Endothelial cell of umbilical vein (primary cell): ENCODE data around the gene SSX3.
"Not testable (repeated sequence)": the region's sequence is repeated elsewhere in the genome, so short reads cannot be mapped to it uniquely, and the experiment has no call there.

Source experiments
- CTCF ChIP-seq, 2 donors: IDR thresholded peaks; 1 replicate in 1 of 2; 2 replicates in 1 of 2; pipeline ENCODE4 v1.5.1; 2011; ENCODE audit warnings: low read length in 2 of 2, mild to moderate bottlenecking in 2 of 2, moderate library complexity in 2 of 2, control low read depth in 1 of 2, inconsistent platforms in 1 of 2, low read depth in 1 of 2; ENCODE audit not compliant: insufficient read depth in 1 of 2; ENCODE audit errors: extremely low read depth in 1 of 2
- MYC ChIP-seq: IDR thresholded peaks from one replicate; pipeline ENCODE4 v1.6.1; 2011; ENCODE audit warnings: mild to moderate bottlenecking, low read depth, low read length

- not testable (repeated sequence) for TF ChIP-seq MYC; CTCF (IDR thresholded peaks at IDR 0.05; ENCODE audit: extremely low read depth in 1 of 2, insufficient read depth in 1 of 2, low read depth in 1 of 2, low read length in 2 of 2)
These were observed 13.9 kb upstream of the SSX3 start for GRCh38 chrX:48370408-48370807.
